HG02943 (cell line): ENCODE data around the gene LPAR3.
"Not testable (repeated sequence)": the region's sequence is repeated elsewhere in the genome, so short reads cannot be mapped to it uniquely, and the experiment has no call there.

Experiments
- ATAC-seq: cut with Tn5 transposase; IDR thresholded peaks from one replicate; pipeline ENCODE4 v1.9.1; 2021; ENCODE audit warnings: mild to moderate bottlenecking, low read depth, moderate library complexity; ENCODE audit not compliant: unreplicated experiment

The LPAR3 gene

GRCh38 chr1:84892705-84893618, at the start of gene LPAR3:
TSS of gene LPAR3 (minus strand) at chr1:84893206. CDS start at chr1:84866120, 27,086 bp downstream.
- ATAC-seq: no peak

GRCh38 chr1:84941843-84942242, 48.8 kb upstream of the LPAR3 start:
- ATAC-seq: no peak

GRCh38 chr1:84940481-84940880, 47.5 kb upstream of the LPAR3 start:
- no peak for ATAC-seq

- no peak for ATAC-seq
Observed at GRCh38 chr1:84939761-84940160, 46.8 kb upstream of the LPAR3 start.

- ATAC-seq: no peak
Observed at GRCh38 chr1:84939151-84939550, 46.1 kb upstream of the LPAR3 start.

- ATAC-seq: no peak
Observed at GRCh38 chr1:84936116-84936810, 43.3 kb upstream of the LPAR3 start.

- no peak for ATAC-seq
Observed at GRCh38 chr1:84933011-84933611, 40.1 kb upstream of the LPAR3 start.

GRCh38 chr1:84930831-84931230, 37.8 kb upstream of the LPAR3 start:
- ATAC-seq: no peak

GRCh38 chr1:84930329-84930728, 37.3 kb upstream of the LPAR3 start:
- no peak for ATAC-seq

- ATAC-seq: no peak
Observed at GRCh38 chr1:84929581-84929980, 36.6 kb upstream of the LPAR3 start.

- ATAC-seq: no peak
Observed at GRCh38 chr1:84928979-84929378, 36.0 kb upstream of the LPAR3 start.

GRCh38 chr1:84923317-84923716, 30.3 kb upstream of the LPAR3 start:
- no peak for ATAC-seq

GRCh38 chr1:84920159-84920558, 27.2 kb upstream of the LPAR3 start:
- no peak for ATAC-seq

- ATAC-seq: no peak
Observed at GRCh38 chr1:84919461-84919970, 26.5 kb upstream of the LPAR3 start.

- ATAC-seq: no peak
Observed at GRCh38 chr1:84918726-84919336, 25.8 kb upstream of the LPAR3 start.

GRCh38 chr1:84916897-84917296, 23.9 kb upstream of the LPAR3 start:
- no peak for ATAC-seq

- no peak for ATAC-seq
Observed at GRCh38 chr1:84913555-84913892, 20.5 kb upstream of the LPAR3 start.

- no peak for ATAC-seq
Observed at GRCh38 chr1:84912726-84913554, 19.9 kb upstream of the LPAR3 start.

GRCh38 chr1:84908746-84909464, 15.9 kb upstream of the LPAR3 start:
- not testable (repeated sequence) for ATAC-seq
